Measurements from ENCODE around the gene TJAP1.

- TF ChIP-seq, protein P1, sequence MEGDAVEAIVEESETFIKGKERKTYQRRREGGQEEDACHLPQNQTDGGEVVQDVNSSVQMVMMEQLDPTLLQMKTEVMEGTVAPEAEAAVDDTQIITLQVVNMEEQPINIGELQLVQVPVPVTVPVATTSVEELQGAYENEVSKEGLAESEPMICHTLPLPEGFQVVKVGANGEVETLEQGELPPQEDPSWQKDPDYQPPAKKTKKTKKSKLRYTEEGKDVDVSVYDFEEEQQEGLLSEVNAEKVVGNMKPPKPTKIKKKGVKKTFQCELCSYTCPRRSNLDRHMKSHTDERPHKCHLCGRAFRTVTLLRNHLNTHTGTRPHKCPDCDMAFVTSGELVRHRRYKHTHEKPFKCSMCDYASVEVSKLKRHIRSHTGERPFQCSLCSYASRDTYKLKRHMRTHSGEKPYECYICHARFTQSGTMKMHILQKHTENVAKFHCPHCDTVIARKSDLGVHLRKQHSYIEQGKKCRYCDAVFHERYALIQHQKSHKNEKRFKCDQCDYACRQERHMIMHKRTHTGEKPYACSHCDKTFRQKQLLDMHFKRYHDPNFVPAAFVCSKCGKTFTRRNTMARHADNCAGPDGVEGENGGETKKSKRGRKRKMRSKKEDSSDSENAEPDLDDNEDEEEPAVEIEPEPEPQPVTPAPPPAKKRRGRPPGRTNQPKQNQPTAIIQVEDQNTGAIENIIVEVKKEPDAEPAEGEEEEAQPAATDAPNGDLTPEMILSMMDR (IDR thresholded peaks at IDR 0.05; ENCODE audit: low read depth, low read length): no peak
- no peak for TF ChIP-seq EZH2phosphoT487 (IDR thresholded peaks at IDR 0.05; ENCODE audit: low read depth)
These were observed 17.4 kb downstream of the TJAP1 start for GRCh38 chr6:43494766-43495165.
